ENCODE measurements around the gene ALLC. TPM values are rescaled to one million over a fixed set of nuclear protein-coding genes. Genes with fewer than 3 reads are reported as not detected.

Gene ALLC
- total and polyA plus RNA-seq, 2 experiments from 2014 or later: not detected

DNA sequence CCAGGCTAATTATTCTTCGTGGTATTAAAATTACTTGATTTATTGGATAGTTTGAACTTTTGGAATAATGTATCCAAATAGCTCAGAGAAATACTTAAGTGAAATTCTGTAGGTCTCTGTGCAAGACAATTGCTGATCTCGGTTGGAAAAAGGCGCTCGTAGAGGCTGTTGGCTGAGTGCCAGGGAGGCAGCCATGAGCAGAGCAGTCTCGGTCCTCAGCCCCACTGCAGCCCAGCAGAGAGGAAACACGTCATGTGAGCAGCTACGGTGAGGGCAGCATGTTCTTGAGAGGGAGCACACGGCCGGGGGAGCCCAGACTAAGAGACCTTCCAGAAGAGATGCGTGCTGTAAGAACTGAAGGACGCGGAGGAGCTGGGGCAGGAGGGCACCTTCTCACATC is 87.9 kb downstream of the ALLC start:
- H3K4me3 ChIP-seq: no peak overlapping the region
- DNase-seq (ENCODE audit: low spot score) (no peak), ATAC-seq (no peak)
- Mint-ChIP-seq H3K27me3 (ENCODE audit: insufficient read depth, low read depth, poor library complexity) (peaks cover 6% of the 10 kb centered on the region), H3K4me1 (no peaks in the 10 kb centered on the region), H3K36me3 (ENCODE audit: low read depth) (peaks cover 27% of the 10 kb centered on the region), H3K9me3 (peaks cover 86% of the 10 kb centered on the region), H3K27ac (no peak overlapping the region), H3K4me3 (no peak overlapping the region)
- H3K27ac ChIP-seq (ENCODE audit: low read depth): no peak overlapping the region
- no peak overlapping the region for H3K4me2 ChIP-seq
- H2AFZ ChIP-seq: no peak overlapping the region
- TF ChIP-seq, protein P1, sequence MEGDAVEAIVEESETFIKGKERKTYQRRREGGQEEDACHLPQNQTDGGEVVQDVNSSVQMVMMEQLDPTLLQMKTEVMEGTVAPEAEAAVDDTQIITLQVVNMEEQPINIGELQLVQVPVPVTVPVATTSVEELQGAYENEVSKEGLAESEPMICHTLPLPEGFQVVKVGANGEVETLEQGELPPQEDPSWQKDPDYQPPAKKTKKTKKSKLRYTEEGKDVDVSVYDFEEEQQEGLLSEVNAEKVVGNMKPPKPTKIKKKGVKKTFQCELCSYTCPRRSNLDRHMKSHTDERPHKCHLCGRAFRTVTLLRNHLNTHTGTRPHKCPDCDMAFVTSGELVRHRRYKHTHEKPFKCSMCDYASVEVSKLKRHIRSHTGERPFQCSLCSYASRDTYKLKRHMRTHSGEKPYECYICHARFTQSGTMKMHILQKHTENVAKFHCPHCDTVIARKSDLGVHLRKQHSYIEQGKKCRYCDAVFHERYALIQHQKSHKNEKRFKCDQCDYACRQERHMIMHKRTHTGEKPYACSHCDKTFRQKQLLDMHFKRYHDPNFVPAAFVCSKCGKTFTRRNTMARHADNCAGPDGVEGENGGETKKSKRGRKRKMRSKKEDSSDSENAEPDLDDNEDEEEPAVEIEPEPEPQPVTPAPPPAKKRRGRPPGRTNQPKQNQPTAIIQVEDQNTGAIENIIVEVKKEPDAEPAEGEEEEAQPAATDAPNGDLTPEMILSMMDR (conservative IDR thresholded peaks at IDR 0.05; ENCODE audit: low read depth in 2 of 2): no peak
- TF ChIP-seq, protein P2, sequence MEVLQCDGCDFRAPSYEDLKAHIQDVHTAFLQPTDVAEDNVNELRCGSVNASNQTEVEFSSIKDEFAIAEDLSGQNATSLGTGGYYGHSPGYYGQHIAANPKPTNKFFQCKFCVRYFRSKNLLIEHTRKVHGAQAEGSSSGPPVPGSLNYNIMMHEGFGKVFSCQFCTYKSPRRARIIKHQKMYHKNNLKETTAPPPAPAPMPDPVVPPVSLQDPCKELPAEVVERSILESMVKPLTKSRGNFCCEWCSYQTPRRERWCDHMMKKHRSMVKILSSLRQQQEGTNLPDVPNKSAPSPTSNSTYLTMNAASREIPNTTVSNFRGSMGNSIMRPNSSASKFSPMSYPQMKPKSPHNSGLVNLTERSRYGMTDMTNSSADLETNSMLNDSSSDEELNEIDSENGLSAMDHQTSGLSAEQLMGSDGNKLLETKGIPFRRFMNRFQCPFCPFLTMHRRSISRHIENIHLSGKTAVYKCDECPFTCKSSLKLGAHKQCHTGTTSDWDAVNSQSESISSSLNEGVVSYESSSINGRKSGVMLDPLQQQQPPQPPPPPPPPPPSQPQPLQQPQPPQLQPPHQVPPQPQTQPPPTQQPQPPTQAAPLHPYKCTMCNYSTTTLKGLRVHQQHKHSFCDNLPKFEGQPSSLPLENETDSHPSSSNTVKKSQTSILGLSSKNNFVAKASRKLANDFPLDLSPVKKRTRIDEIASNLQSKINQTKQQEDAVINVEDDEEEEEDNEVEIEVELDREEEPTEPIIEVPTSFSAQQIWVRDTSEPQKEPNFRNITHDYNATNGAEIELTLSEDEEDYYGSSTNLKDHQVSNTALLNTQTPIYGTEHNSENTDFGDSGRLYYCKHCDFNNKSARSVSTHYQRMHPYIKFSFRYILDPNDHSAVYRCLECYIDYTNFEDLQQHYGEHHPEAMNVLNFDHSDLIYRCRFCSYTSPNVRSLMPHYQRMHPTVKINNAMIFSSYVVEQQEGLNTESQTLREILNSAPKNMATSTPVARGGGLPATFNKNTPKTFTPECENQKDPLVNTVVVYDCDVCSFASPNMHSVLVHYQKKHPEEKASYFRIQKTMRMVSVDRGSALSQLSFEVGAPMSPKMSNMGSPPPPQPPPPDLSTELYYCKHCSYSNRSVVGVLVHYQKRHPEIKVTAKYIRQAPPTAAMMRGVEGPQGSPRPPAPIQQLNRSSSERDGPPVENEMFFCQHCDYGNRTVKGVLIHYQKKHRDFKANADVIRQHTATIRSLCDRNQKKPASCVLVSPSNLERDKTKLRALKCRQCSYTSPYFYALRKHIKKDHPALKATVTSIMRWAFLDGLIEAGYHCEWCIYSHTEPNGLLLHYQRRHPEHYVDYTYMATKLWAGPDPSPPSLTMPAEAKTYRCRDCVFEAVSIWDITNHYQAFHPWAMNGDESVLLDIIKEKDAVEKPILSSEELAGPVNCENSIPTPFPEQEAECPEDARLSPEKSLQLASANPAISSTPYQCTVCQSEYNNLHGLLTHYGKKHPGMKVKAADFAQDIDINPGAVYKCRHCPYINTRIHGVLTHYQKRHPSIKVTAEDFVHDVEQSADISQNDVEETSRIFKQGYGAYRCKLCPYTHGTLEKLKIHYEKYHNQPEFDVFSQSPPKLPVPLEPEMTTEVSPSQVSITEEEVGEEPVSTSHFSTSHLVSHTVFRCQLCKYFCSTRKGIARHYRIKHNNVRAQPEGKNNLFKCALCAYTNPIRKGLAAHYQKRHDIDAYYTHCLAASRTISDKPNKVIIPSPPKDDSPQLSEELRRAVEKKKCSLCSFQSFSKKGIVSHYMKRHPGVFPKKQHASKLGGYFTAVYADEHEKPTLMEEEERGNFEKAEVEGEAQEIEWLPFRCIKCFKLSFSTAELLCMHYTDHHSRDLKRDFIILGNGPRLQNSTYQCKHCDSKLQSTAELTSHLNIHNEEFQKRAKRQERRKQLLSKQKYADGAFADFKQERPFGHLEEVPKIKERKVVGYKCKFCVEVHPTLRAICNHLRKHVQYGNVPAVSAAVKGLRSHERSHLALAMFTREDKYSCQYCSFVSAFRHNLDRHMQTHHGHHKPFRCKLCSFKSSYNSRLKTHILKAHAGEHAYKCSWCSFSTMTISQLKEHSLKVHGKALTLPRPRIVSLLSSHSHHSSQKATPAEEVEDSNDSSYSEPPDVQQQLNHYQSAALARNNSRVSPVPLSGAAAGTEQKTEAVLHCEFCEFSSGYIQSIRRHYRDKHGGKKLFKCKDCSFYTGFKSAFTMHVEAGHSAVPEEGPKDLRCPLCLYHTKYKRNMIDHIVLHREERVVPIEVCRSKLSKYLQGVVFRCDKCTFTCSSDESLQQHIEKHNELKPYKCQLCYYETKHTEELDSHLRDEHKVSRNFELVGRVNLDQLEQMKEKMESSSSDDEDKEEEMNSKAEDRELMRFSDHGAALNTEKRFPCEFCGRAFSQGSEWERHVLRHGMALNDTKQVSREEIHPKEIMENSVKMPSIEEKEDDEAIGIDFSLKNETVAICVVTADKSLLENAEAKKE (CRISPR knock-in tag; IDR thresholded peaks at IDR 0.05): no peak
- no peaks in the 10 kb centered on the region for H3K79me2 ChIP-seq (replicated peaks; ENCODE audit: insufficient read depth)
- H3K4me1 ChIP-seq (ENCODE audit: insufficient read depth): no peaks in the 10 kb centered on the region
- no peaks in the 10 kb centered on the region for H3K27me3 ChIP-seq (ENCODE audit: insufficient read depth)
- H4K20me1 ChIP-seq (replicated peaks; ENCODE audit: insufficient read depth): no peaks in the 10 kb centered on the region
- H3F3A ChIP-seq (replicated peaks; ENCODE audit: low read depth): no peaks in the 10 kb centered on the region
- H3K9me2 ChIP-seq (ENCODE audit: insufficient read depth): no peaks in the 10 kb centered on the region
- H3K36me3 ChIP-seq (ENCODE audit: insufficient read depth): no peaks in the 10 kb centered on the region; the same call in 1 of the 2 replicates

DNA sequence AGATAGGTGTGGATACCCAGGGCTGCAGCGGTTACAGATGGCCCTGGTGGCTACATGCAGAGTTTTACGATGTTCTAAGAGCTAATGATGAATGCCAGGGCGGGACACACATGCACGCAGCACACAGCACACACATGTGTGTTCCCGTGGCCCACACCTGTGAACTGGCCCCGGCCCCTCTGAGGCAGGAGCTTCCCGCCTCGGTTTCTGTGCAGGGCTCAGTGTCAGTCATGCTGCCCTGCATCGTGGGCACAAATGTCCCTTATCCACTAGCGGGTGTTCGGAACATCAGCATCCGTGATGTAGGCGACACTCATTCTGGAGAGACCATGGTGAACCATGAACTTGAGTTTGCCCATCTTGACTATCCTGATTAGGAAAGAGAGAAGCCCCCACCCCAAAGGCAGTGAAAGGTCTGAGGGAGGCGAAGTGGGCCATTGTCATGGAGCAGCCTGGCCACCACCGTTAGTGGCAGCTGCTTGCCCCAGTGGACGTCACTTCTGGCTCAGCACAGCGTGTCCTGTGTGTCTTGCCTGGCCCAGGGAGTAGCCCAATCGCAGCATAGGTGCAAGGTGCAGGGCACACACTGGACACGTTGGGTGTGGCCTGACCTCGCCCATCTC is 89.1 kb downstream of the ALLC start:
- no peak overlapping the region for H3K4me2 ChIP-seq
- H3K4me1 Mint-ChIP-seq: no peaks in the 10 kb centered on the region
- H3F3A ChIP-seq (replicated peaks; ENCODE audit: low read depth): no peaks in the 10 kb centered on the region
- no peak overlapping the region for H3K4me3 Mint-ChIP-seq
- H3K79me2 ChIP-seq (replicated peaks; ENCODE audit: insufficient read depth): no peaks in the 10 kb centered on the region
- no peak overlapping the region for H3K27ac ChIP-seq (ENCODE audit: low read depth)
- no peaks in the 10 kb centered on the region for H3K9me2 ChIP-seq (ENCODE audit: insufficient read depth)
- H3K9me3 Mint-ChIP-seq: peaks cover 84% of the 10 kb centered on the region
- no peaks in the 10 kb centered on the region for H4K20me1 ChIP-seq (replicated peaks; ENCODE audit: insufficient read depth)
- H3K4me1 ChIP-seq (ENCODE audit: insufficient read depth): no peaks in the 10 kb centered on the region
- peaks cover 5% of the 10 kb centered on the region for H3K27me3 Mint-ChIP-seq (ENCODE audit: insufficient read depth, low read depth, poor library complexity)
- DNase-seq (ENCODE audit: low spot score) (no peak), ATAC-seq (no peak)
- no peak overlapping the region for H3K27ac Mint-ChIP-seq
- no peak overlapping the region for H3K4me3 ChIP-seq
- TF ChIP-seq POLR2AphosphoS5 (IDR thresholded peaks at IDR 0.05; ENCODE audit: low read depth) (no peak), STAT1 (IDR thresholded peaks at IDR 0.05; ENCODE audit: unreplicated experiment) (no peak), EZH2 (IDR thresholded peaks at IDR 0.05; ENCODE audit: low read depth, unreplicated experiment) (no peak), EZH2phosphoT487 (IDR thresholded peaks at IDR 0.05; ENCODE audit: unreplicated experiment) (no peak)
- TF ChIP-seq, protein P1 (conservative IDR thresholded peaks at IDR 0.05; ENCODE audit: low read depth in 2 of 2): no peak
- H3K36me3 ChIP-seq (ENCODE audit: insufficient read depth): no peaks in the 10 kb centered on the region; the same call in 1 of the 2 replicates
- no peak overlapping the region for H2AFZ ChIP-seq
- peaks cover 27% of the 10 kb centered on the region for H3K36me3 Mint-ChIP-seq (ENCODE audit: low read depth)
- no peaks in the 10 kb centered on the region for H3K27me3 ChIP-seq (ENCODE audit: insufficient read depth)

Data from GM23338 (cell line).